ENCODE measurements around the gene DIPK1C.

The DIPK1C gene

DNA sequence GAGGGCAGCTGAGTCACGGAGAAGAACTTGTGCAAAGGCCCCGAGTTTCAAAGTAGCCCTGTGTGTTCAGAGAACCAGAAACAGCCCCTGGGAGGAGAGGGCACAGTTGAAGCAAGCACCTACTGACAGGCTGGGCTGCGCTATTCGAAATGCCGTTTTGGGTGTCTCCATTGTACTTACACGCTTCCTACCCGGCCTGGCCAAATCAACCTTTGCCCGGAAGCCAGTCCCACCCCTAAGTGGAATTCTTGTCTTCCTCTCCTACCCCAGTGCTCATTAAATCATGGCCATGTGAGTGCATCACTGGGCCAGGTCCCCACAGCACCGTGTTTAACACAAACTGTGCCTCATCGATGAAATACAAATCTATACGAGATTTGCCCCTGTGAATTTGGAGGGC, 6.0 kb downstream of the DIPK1C start:
- DNase-seq (ENCODE audit: low spot score), result no peak

DNA sequence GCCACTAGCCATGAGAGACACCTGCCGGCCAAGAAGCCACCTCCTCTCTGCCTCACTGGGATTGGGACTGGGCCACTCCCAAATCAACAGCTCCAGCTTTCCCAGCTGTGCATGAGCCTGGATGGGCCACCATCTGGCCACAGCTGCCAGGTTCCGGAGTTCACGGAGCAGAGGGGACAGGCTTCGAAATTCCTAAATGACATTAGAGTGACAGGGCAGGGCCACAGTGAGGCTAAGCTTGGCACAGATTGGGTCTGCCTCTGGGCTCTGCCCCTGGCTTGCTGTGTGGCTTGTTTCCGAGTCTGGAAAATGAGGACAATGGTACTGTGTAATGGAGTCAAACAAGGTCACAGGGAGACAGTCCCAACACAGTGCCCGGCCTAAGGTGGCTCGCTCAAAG, 6.5 kb downstream of the DIPK1C start:
- peak; percentile 91 for DNase-seq (ENCODE audit: low spot score)

DNA sequence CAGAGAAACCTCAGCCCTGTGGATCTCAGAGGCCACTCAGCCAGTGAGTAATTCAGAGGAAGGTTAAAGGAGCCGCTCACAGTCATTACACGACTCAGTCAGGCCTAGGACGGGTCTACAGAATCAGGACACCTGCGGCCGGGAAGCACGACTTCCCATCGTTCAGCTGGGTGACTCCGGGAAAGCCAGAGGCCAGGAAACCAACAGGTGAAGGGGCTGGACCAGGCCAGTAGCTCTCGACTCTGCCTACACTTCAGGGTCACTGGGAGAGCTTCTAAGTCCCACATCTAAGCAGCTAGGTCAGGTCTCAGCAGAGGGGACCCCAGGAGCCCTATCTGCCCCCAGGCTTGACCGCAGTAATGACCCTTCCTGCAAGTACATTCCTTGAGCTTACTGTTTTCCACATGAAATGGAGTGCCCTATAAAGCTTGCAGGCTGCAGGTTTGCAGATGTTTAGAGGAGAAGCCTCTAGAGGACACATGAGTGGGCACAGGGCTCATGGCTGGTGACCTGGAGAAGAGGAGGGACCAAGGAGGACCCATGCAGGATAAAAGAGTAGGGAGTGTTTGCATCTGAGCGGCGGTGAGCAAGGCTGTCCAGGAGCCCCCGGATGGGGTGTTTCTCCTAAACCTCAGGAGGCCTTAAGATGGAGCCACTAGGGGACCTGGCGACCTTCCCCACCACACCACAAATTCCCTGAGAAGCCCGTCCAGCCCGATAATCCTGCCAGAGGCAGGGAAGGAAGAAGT, 9.5 kb downstream of the DIPK1C start:
- DNase-seq (ENCODE audit: low spot score), result no peak

DNA sequence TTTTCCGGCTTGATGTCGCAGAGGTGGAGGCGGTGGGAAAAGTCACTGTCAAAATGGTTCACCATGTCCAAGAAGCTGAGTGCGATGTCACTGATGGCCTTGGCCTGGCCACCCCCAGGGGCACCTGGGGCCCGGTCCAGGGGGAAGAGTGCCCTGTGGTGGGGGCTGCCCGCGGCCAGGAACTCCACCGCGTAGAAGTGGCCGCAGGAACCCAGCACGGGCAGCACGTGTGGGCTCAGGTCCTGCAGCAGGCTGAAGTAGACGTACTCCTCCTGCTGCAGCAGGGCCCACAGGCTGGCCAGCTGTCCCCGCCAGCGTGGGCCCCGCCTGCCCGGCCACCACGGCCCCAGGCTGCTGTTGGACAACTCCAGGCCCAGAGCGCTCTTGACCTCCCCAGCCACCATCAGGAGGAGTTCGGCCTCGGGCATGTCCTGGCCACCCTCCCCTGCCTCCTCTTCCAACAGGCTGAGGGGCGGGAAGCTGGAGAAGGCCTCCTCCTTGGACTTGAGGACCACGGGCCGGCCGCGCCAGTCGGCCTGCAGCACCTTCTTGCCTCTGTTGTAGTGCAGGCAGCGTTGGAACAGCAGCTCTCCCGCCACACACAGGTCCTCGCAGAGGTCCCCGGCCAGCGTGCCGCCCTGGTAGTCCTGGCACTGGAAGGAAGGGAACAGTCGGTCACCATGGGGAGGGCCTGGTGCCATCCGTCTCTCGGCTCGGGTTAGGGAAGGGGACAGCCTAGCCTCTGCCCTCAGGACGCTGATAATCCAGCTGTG, 10.3 kb downstream of the DIPK1C start:
- DNase-seq (ENCODE audit: low spot score), result no peak

DNA sequence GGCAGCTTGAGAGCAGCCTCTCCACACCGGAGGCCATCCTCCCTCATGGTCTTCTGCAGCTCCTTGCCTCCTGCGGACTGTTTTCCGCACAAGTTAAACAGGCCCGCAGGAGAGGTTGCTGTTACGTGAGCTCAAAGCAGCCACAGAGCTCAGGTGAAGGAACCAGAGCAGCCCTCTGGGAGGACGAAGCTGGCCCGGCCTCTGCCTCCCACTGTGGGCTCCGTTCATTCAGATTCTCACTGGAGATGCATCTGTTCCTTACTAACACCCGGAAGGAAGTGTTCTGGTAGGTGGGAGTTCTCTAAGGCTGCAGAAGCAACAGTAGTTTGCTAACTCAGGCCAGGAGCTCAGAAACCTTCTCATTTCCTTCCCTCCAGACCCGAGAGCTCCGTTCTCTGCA, 10.9 kb downstream of the DIPK1C start:
- no peak for DNase-seq (ENCODE audit: low spot score)

DNA sequence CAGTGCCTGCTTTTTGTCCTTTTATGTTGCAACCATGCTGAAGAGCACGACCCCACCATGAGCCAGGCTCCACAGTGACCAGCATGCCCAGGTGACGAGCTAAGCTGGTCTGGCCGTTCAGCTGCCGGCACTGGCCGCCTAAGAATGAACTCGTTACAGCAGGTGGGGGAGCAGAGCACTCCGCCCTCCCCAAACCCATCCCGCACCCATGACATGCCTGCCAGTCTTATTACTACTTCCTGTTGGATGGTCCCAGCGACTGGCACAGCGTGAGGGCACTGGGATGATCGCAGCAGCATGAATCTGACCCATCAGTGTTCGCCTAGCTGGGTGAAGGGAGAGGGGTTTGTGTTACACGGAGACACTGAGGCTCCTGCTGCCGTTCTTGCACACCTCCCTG, 11.5 kb downstream of the DIPK1C start:
- DNase-seq (ENCODE audit: low spot score), result no peak

DNA sequence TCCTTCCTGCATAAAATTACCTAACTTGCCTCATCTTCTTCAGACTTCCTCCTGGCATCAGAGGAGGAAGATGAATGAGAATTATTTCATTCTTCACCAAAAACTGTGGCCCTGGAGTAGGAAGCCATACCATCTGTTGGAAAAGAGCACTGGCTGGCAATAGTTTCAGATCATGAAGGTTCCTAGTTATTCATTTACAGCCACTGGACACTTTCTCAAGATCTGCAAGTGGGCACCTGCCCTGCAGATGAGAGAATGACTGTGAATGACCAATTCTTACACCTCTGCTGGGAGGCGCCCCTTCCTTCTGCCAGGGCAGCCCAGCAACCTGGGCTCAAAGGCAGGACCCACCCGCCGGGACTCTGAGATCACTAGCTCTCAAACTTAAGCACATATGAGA, 13.0 kb downstream of the DIPK1C start:
- no peak for DNase-seq (ENCODE audit: low spot score)

DNA sequence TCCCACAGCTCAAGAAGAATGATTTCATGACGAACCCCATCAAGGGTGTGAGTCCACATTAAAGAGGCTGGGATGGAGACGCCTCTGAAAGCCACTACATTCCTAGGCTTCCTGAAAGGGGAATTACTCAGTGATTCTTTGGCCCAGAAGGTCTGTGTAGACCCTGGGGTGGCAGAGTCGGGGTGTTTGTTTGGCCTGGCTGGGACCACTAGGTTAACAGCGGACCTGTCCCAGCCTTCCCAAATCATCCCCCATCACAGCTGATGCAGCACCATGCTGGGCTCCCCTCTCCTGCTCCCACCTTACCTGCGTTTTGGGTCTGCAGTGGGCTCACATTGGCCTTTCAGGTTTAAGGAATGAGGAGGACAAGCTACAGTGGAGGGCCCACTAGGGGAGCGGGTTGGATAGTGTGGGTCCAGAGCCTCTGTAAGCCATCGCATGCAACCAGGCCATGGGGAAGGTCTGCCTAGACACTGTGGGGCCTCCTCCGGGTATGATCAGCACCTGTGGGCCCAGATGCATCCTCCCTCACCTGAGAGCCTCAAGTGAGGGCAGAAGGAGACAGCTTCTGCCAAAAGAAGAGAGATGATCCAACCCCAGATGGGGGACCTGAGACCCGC, 16.2 kb downstream of the DIPK1C start:
- DNase-seq (ENCODE audit: low spot score), result no peak

DNA sequence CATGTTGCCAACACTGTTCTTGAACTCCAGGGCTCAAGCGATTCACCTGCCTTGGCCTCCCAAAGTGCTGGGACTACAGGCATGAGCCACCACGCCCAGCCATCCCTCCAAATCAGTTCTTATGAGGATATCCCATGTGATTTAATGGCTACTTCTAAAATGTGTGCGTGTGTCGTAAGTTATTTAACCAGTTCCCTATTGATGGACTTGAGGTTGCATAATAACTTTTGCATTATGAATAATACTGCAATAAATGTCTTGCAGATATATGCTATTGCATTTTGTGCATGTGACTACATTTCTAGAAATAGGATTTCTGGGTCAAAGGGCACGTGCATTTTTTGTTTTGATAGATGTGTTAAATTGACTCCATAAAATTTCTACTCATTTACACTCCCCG, 19.0 kb downstream of the DIPK1C start:
- DNase-seq (ENCODE audit: low spot score), result no peak

DNA sequence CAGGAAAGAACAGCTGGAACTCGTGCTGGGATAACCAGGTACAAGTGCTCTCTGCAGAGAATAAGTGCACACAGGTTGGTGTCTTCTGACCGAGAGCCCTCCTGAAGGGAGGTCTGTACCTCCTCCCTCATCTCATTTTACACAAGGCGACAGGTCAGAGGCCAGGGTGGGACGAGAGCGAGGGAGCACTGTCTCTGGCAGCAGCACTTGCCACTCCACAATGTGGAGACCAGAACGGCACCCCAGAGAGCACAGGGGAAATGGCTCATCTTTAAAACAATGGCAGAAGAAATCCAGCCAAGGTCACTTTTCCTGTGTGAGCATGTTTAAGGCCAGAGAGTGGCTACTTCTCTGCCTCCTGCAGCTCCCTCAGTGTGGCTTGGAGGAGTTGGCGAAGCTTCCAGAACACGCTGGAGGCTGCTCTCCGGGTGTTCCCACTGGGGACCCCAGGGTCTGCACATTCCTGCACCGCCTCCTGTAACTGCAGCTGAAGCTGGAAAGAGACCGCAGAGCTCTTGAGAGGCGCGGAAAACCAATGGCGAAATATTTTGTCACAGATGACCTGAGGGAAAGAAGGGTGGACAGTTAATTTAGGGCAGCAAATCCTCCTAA, 20.8 kb downstream of the DIPK1C start:
- DNase-seq (ENCODE audit: low spot score), result no peak

DNA sequence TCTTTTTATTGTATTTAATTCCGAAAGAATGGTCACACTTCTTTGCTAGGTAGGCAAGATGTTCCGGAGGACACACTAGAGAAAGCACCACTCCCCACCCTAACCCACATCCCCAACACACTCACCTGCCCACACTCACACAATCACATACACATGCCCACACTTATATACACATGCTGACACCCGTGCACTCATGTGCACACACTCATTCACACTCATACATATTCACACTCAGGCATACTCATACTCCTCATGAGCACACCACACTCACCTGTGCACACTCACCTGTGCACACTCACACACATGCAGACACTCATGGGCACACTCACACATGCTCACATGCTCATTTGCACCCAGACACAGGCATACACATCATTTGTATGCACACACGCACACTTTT, 21.4 kb downstream of the DIPK1C start:
- DNase-seq (ENCODE audit: low spot score), result no peak

DNA sequence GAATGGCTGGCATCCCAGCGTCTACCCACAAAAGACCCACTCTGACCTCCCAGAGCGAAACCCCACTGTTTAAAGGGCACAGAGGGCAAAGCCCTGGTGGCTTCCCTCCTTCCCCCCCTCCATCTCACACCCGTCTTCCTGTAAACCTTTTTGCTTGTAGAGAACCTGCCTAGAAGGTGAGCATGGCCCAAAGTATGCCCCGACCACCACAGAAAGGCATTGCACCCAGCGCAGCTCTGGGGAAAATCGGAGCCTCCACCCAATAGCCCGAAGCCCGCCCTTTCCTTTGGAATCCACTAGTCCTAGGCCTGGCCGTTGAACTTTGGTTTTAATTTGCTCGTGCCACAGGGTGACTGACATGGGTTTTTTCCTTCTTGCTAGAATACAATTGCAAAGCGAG, 22.6 kb downstream of the DIPK1C start:
- no peak for DNase-seq (ENCODE audit: low spot score)

DNA sequence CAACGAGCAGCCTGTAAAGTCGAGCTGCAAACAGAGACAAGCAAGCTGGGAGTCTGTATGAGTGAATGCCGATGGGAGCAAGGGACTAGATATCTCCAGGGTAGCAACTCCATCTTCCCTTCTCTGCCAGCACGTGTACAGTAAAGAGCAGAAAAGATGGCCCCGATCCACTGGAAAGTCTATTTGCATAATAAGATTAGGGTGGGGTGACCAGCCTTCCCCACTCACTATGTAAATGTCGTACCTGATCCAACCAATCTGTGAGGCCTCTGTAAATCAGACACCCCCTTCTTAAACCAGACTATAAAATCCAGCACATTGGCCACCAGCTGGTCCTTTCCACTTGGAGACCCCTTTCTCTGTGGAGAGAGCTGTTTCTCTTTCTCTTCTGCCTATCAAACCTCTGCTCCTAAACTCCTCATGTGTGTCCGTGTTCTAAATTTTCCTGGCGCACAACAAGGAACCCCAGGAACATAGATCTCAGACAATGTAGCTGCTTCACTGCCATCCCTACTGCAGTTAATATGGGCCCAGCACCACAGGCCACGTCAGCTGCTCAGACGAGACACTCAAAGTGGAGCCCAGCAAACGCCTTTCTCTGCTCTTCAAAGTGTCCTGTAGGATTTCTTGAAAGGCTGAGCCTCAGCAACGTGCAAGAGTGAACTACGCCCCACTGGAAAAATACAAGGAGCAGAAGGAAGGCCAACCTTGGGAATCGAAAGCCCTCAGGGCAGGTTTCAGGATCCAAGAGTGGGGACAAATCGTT, 26.1 kb downstream of the DIPK1C start:
- DNase-seq (ENCODE audit: low spot score), result no peak

DNA sequence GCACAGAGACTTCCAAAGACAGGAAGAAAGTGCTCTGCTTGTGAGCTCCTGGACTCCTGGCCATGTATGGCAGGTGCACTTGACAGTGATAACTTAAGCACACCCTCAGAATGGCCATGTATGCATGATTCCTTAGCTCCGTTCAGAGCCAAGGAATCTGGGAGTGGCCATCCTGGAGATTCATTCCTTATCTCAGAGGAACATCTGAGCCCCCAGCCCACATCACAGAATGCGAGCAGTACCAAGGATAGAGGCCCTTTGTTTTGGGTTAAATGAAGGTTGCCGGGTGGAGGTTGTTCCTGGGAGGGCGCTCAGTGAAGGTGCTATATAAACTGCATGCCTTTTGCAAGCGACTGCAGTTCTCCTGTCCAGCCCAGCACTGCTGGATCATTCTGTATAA, 26.9 kb downstream of the DIPK1C start:
- DNase-seq (ENCODE audit: low spot score), result no peak

DNA sequence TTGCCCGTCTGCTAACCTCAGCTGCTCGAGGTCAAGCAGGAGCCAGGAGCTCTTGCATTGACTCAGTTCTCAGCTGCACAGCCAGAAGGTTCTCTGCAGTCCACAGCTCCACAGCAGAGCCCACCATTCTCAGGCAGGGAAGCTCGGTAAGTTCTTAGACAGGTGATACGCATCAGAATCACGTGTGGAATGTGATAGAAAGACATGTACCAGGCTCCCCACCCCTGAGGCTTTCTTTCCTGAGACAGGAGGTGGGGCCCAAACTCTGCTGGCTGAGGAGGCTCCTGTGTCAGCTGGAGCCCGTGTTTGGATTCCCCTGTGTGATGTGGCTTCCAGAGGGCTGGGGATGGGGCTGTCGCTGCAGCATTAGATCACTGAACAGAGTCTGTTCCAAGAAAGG, 28.0 kb downstream of the DIPK1C start:
- DNase-seq (ENCODE audit: low spot score), result no peak

DNA sequence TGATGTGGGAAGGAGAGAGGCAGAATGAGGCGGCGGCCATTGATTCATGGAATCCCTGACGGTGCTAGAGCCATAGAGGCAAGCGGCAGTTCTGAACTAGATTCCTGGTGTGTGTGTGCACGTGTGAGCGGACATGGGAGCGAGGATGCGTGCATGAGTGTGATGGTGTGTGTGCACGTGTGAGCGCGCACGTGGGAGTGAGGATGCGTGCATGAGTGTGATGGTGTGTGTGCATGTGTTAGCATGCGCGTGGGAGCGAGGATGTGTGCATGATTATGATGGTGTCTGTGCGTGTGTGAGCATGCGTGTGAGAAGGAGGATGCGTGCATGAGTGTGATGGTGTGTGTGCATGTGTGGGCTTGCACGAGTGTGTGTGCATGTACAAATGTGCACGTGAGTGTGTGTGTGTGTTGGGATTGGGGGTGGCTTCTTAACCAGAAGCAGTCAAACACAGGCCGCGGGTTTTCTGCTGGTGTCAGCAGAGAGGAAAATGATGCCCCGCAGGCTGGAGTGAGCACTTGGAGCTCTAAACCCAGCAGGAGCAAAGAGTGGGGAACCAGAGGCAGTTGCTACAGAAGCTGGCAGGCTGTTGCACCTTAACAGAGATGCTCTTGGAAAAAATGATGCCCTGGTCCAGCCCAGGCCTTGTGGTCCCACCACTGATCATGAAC, 29.5 kb downstream of the DIPK1C start:
- no peak for DNase-seq (ENCODE audit: low spot score)

DNA sequence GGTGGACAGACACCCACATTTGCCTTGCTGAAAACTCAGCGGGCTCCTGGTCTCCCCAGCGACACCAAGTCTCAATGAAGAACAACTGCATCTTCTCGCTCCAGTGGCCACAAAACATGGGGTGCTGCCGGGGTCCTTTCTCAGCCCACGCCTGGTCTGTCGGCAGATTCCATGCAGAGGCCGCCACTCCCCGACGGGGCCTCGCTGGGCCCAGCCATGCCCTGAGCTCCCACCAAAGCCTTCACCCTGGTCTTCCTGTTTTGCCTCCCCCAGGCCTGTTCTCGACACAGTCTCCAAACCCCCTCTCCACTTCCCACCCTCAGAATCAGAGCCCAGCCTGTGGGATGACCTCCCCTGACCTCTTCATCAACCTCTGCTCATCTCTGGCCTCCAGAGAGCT, 31.2 kb downstream of the DIPK1C start:
- DNase-seq (ENCODE audit: low spot score), result no peak

DNA sequence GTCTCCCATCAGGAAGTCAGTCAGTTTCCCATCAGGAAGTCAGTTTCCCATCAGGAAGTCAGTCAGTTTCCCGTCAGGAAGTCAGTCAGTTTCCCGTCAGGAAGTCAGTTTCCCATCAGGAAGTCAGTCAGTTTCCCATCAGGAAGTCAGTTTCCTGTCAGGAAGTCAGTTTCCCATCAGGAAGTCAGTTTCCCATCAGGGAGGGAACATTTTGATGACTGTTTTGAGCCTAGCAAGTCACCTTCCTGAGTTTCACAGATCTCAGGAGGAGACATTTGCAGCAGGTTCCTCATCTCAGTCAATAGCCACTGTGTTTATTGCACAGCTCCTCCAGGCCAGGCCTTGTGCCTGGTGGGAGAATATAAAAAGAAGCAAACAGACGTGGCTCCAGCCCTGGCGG, 31.9 kb downstream of the DIPK1C start:
- DNase-seq (ENCODE audit: low spot score), result no peak

DNA sequence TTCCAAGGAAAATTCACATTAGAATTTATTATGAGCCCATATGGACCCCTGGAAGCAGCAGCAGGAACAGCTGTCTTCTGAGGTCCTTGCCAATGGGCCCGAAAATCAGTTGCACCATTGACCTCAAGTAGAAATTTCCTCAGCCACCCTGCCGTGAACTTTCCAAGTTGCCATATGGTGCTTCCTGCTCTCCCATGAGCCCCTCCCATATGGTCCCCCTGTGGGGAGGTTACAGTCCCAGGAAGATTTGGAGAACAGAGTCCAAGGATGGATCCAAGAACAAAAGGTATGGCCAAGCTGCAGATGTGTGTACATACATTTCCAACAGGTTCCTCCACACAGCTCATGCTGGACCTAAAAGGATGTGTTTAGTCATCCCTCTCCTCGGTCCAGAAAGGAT, 34.6 kb downstream of the DIPK1C start:
- DNase-seq (ENCODE audit: low spot score), result no peak

DNA sequence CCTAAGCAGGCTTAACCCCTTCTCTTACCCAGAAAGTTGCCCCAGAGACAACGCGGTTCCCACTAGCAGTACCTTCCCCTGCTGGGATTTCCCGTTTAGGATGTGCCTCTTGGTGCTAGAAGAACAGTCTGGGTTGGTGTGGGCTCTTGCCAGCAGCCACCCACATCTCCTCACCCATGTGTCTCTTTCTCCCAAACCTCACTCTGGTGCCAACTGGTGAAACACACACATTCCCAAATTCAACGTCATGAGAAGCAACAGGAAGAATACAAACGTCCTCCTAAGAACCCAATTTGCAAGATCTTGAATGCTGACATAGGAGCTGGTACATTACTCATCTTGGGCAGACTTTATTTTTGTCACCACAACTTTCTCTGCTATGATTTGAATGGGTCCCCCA, 36.2 kb downstream of the DIPK1C start:
- no peak for DNase-seq (ENCODE audit: low spot score)

DNA sequence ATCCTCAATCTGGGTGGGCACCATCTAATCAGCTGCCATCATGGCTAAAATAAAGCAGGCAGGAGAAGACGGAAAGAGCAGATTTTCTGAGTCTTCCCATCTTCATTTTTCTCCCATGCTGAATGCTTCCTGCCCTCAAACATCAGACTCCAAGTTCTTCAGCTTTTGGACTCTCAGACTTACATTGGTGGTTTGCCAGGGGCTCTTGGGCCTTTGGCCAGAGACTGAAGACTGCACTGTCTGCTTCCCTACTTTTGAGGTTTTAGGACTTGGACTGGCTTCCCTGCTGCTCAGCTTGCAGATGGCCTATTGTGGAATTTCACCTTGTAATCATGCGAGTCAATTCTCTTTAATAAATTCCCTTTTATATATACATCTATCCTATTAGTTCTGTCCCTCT, 36.6 kb downstream of the DIPK1C start:
- no peak for DNase-seq (ENCODE audit: low spot score)

DNA sequence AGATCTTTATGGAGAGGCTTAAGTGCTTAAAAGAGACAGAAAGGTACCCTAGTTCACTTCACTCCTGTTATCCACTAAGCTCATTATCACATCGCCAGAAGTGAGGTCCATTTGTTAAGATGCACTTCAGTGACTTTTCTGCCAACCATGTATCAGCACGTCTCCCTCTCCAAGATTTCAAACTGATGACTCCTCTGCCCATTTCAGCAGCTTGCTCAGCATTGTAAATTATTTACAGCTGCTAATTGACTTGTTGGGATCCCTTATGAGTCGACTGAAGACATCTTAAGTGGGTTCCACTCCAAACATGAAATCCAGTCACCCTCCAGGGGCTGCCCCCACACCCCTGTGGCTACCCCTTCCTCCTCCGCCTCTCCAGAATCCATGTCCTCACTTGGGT, 37.3 kb downstream of the DIPK1C start:
- DNase-seq (ENCODE audit: low spot score), result no peak

All from globus pallidus (tissue), 1 donor.